Measurements from ENCODE around the gene KNTC1. TPM values are rescaled to one million over a fixed set of nuclear protein-coding genes. Genes with fewer than 3 reads are reported as not detected.

The KNTC1 gene
- total RNA-seq, 1 donor from 2014 or later, result 249 TPM

GRCh38 chr12:122499991-122500684, 26.9 kb upstream of the KNTC1 start:
- H4K20me1 ChIP-seq (ENCODE audit: low read depth), result peaks cover 10% of the 10 kb centered on the region
- no peaks in the 10 kb centered on the region for H3K9me3 Mint-ChIP-seq
- peak overlapping the region; percentile 80 for H2AFZ ChIP-seq (replicated peaks)
- H3K4me1 Mint-ChIP-seq, result peaks cover 24% of the 10 kb centered on the region
- no peak for DNase-seq (ENCODE audit: low spot score)
- H3K4me3 ChIP-seq, result peak overlapping the region; percentile 86
- H3K9me3 ChIP-seq (ENCODE audit: low read depth), result no peaks in the 10 kb centered on the region
- peak overlapping the region; percentile 99 for H3K27ac Mint-ChIP-seq
- peaks cover 3% of the 10 kb centered on the region for H3K36me3 ChIP-seq
- peak overlapping the region; percentile 85 for H3K9ac ChIP-seq
- H3K27me3 ChIP-seq, result no peaks in the 10 kb centered on the region
- H3K79me2 ChIP-seq (ENCODE audit: low read depth), result peaks cover 50% of the 10 kb centered on the region
- H3K27me3 Mint-ChIP-seq (ENCODE audit: insufficient read depth, low read depth), result peaks cover 4% of the 10 kb centered on the region
- peaks cover 51% of the 10 kb centered on the region for H3F3A ChIP-seq (ENCODE audit: low read depth)
- TF ChIP-seq CTCF (IDR thresholded peaks at IDR 0.05), result peak; percentile 3
- no peak for TF ChIP-seq EZH2 (IDR thresholded peaks at IDR 0.05)
- H3K27ac ChIP-seq, result peak overlapping the region; percentile 96
- peak overlapping the region; percentile 77 for H3K4me2 ChIP-seq
- H3K36me3 Mint-ChIP-seq, result peaks cover 14% of the 10 kb centered on the region
- H3K4me1 ChIP-seq, result peaks cover 15% of the 10 kb centered on the region
- H3K4me3 Mint-ChIP-seq, result peak overlapping the region; percentile 91

GRCh38 chr12:122500685-122501488, 26.2 kb upstream of the KNTC1 start, which contains the start of gene ZCCHC8:
TSS of gene ZCCHC8 (minus strand) at chr12:122500932. CDS start at chr12:122500840, 92 bp downstream.
- H3K4me3 ChIP-seq, result peak within 1 kb of the TSS; percentile 86
- H3K79me2 ChIP-seq (ENCODE audit: low read depth), result peaks cover 45% of the 10 kb centered on the region
- H3K9ac ChIP-seq, result peak within 1 kb of the TSS; percentile 85
- peaks cover 15% of the 10 kb centered on the region for H3K4me1 ChIP-seq
- Mint-ChIP-seq H3K36me3 (peaks cover 18% of the 10 kb centered on the region), H3K9me3 (no peaks in the 10 kb centered on the region), H3K27ac (peak within 1 kb of the TSS; percentile 99), H3K27me3 (ENCODE audit: insufficient read depth, low read depth) (peaks cover 4% of the 10 kb centered on the region), H3K4me1 (peaks cover 24% of the 10 kb centered on the region), H3K4me3 (peak within 1 kb of the TSS; percentile 91)
- H3K27ac ChIP-seq, result peak within 1 kb of the TSS; percentile 96
- DNase-seq (ENCODE audit: low spot score), result peak; percentile 100
- H4K20me1 ChIP-seq (ENCODE audit: low read depth), result peaks cover 10% of the 10 kb centered on the region
- peak within 1 kb of the TSS; percentile 77 for H3K4me2 ChIP-seq
- peaks cover 8% of the 10 kb centered on the region for H3K36me3 ChIP-seq
- TF ChIP-seq CTCF (IDR thresholded peaks at IDR 0.05) (peak; percentile 36), EZH2phosphoT487 (IDR thresholded peaks at IDR 0.05) (no peak)
- peaks cover 59% of the 10 kb centered on the region for H3F3A ChIP-seq (ENCODE audit: low read depth)
- no peaks in the 10 kb centered on the region for H3K27me3 ChIP-seq
- H2AFZ ChIP-seq (replicated peaks), result peak within 1 kb of the TSS; percentile 80
- no peaks in the 10 kb centered on the region for H3K9me3 ChIP-seq (ENCODE audit: low read depth)

- H4K20me1 ChIP-seq (ENCODE audit: low read depth), result peaks cover 10% of the 10 kb centered on the region
- H3K36me3 ChIP-seq, result peaks cover 10% of the 10 kb centered on the region
- H3K4me2 ChIP-seq, result peak overlapping the region; percentile 62
- Mint-ChIP-seq H3K4me1 (peaks cover 23% of the 10 kb centered on the region), H3K36me3 (peaks cover 23% of the 10 kb centered on the region), H3K4me3 (peak overlapping the region; percentile 91), H3K27me3 (ENCODE audit: insufficient read depth, low read depth) (peaks cover 4% of the 10 kb centered on the region), H3K9me3 (no peaks in the 10 kb centered on the region), H3K27ac (peak overlapping the region; percentile 99)
- no peak overlapping the region for H3K9ac ChIP-seq
- H2AFZ ChIP-seq (replicated peaks), result peak overlapping the region; percentile 64
- DNase-seq (ENCODE audit: low spot score), result no peak
- peaks cover 66% of the 10 kb centered on the region for H3F3A ChIP-seq (ENCODE audit: low read depth)
- peak overlapping the region; percentile 90 for H3K27ac ChIP-seq
- H3K9me3 ChIP-seq (ENCODE audit: low read depth), result no peaks in the 10 kb centered on the region
- H3K4me1 ChIP-seq, result peaks cover 15% of the 10 kb centered on the region
- no peak for TF ChIP-seq CTCF (IDR thresholded peaks at IDR 0.05)
- TF ChIP-seq EZH2 (IDR thresholded peaks at IDR 0.05), result no peak
- TF ChIP-seq EZH2phosphoT487 (IDR thresholded peaks at IDR 0.05), result no peak
- H3K79me2 ChIP-seq (ENCODE audit: low read depth), result peaks cover 38% of the 10 kb centered on the region
- H3K4me3 ChIP-seq, result peak overlapping the region; percentile 86
- no peaks in the 10 kb centered on the region for H3K27me3 ChIP-seq
Measured at GRCh38 chr12:122501489-122501989, 25.5 kb upstream of the KNTC1 start.
